NCI-H1694 (cell line): Measurements from ENCODE around the gene PARD6A.

Experiments used
- DNase-seq: peaks from one replicate; lab custom pipeline; 2025; lab: John Stamatoyannopoulos, UW

Gene PARD6A

DNA sequence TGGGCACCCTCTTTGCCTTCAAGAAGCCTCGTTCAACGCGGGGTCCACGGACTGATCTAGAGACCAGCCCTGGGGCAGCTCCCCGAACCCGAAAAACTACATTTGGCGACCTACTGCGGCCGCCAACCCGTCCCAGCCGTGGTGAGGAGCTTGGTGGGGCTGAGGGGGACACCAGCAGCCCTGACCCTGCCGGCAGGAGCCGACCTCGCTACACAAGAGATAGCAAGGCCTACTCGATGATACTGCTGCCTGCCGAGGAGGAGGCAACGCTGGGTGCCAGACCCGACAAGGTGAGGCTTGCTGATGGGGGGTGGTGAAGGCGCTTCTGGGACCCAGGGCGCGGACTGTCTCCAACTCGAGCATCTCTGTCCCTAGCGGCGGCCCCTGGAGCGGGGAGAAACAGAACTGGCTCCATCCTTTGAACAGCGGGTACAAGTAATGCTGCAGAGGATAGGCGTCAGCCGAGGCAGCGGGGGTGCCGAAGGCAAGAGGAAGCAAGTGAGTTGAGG is 6.3 kb upstream of the PARD6A start:
- no peak for DNase-seq

DNA sequence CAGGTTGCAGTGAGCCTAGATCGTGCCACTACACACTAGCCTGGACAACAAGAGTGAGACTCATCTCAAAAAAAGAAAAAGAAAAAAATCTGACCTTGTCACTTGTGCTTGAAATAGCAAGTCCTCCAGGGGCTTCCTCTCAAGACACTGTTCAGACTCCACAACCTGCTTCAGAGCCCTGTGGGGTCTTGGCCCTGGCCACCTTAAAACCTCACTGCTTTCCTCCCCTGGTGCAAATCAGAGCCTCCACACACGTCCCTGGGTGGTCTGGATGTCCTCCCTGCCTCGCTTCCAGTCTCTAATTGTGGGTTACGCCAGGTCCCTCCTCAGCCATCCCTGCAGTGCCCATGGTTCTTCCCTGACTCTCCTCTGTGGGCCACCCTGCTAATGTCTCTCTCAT is 5.4 kb upstream of the PARD6A start:
- DNase-seq: no peak

DNA sequence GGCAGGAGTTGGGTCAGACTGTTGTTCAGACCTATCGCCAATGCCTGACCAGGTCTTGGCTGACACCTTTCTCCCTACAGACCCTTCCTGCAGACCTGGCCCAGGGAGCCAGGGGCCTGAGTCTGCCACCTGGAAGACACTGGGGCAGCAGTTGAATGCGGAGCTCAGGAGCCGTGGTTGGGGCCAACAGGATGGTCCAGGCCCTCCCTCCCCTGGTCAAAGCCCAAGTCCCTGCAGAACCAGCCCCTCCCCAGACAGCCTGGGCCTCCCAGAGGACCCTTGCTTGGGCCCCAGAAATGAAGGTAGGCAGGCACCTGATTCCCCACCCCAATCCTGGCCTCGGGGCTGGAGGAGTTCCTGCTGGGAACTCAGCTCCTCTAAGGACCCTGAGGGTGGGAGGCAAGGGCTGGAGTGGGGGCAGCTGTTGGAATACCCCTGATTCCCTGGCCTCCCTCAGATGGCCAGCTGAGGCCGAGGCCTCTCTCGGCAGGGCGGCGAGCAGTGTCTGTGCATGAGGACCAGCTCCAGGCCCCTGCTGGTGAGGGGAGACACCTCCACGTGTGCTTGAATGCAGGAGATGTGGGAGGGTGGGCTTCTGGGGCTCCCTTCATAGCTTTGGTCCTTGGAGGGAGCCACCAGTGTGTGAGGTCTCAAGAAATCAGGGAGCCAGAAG is 4.3 kb upstream of the PARD6A start:
- DNase-seq: no peak

DNA sequence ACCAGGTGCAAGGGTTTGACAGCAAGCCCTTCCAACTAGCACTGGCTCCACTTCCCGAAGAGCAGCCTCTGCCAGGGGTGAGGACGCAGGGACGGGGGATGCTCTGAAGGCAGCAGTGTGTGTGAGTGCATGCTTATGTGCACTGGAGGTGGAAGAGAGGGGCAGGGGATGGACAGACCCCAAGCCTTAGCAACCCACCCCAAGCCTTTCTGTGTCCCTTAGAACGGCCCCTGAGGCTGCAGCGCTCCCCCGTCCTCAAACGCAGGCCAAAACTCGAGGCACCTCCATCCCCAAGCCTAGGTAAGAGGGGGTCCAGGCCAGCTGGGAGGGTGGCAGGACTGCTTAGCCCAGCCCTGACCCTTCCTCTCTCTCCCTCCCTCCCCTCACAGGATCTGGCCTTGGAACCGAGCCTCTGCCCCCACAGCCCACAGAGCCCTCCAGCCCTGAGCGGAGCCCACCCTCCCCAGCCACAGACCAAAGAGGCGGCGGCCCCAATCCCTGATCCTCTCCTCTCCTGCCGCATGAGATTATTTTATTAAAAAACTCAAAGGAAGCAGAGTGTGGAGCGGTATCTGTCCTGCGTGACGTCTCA is 3.6 kb upstream of the PARD6A start:
- no peak for DNase-seq

DNA sequence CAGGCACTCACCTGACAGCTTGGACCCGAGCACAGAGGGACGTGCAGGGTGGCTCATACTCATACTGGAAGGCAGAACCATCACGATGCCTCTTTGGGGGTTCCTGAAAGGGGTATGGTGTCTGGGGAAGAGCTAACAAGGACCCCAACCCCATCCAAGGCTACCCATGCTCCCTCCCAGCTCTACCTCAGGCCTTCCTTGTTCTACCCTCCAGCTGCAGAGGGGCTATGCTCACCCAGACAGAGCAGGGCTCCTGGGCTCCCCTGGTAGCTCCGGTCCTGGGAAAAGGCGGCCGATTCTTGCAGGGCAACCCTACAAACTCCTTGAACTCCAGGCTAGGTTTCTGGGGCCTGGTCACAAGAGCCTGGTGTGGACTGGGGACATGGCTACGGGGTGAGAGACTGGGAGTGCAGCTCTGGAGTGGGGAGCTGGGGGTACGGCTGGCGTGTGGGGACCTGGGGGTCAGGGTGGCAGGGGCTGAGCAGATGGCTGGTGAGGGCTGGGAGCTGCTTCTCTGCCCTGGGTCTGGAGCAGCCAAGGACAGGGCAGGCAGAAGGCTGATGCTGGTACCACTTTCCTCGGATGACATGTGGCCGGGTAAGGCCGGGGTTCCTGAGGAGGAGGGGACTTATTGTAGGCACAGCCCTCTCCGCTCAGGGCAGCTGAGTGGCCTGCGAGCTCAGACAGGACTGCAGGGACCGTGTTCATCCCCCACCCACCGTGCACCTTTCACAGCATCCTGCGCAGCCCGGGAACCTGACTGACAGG is 2.8 kb upstream of the PARD6A start:
- no peak for DNase-seq

DNA sequence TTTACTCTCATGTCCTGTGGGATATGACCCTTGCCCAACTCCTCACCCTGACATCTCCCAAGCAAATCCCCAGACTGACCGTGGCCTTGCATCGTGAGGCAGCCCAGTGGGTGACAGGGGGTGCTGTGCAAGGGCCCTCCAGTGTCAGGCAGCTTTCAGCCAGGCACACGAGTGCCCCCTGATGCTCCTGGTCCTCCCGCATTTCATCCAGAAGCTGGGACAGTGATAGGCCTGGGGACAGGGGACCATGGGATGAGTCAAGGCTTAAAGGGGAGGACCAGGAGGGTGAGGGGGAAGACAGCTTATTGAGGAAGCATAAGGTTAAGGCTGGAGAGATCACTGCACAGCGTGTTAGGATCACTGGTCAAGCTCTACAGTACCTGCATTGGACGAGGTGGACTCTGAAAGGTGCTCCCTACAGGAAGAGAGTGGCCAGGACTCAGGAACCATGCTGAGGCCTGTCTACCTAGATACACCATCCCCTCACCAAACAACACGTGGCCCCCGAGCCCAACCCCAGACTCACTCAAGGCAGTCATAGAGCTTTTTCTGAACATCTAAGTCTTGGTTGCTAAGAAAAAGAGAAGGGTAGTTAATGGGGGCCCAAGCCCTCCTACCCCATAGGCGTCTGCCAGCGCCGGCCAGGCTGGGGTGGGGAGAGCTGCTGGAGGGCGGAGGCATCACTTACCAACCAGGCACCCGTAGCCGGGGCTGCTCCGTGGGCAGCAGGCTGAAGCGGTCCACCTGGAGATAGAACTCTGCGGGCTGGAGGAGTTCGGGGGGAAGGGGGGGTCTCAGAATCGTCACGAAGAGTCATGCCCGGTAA is 1.7 kb upstream of the PARD6A start:
- no peak for DNase-seq

DNA sequence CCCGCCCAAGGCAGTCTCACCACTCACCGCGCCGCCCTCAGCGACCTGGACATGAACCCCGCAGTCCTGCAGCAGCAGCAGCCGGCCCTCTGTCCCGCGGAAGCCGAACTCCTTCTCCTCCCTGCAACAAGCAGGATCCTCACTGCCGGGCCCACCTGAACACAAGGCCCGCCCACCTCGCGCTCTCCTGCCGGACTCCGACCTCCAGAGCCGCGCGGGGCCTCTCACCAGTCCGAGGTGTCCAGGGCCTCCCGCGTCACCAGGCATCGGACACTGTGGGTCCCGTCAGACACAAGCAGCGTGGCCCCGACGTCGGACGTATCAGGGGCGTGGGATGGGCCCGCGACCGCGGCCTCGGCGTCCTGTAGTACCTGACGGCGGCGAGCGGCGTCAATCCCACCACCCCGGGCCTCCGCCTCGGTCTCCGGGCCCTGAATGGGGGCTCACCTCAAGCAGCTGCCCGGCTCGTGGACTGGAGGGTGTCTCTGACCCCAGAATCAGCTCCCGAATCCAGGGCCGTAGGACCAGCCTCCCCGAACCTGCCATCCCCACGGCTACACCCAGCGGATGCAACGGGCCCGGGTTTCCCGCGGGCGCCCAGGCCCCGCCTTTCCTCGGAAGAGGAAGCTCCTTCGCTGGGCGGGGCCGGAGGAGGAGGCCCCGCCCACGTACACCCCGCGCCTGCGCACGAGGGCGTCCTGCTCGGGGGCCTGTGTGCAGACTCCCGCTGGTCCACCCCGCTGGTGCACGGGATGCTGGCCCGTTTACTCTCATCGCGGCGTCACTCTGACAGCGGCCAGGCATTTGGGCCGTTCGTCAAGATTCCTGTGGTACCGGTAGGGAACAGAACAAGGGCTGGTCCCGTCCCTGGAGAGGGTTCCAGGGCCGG is 841 bp upstream of the PARD6A start, which contains the start of gene ACD:
ACD (minus strand) TSS at position 586 of the 889 bp plus-strand sequence; CDS start at position 546, 40 bp downstream.
- peak; percentile 74 for DNase-seq

DNA sequence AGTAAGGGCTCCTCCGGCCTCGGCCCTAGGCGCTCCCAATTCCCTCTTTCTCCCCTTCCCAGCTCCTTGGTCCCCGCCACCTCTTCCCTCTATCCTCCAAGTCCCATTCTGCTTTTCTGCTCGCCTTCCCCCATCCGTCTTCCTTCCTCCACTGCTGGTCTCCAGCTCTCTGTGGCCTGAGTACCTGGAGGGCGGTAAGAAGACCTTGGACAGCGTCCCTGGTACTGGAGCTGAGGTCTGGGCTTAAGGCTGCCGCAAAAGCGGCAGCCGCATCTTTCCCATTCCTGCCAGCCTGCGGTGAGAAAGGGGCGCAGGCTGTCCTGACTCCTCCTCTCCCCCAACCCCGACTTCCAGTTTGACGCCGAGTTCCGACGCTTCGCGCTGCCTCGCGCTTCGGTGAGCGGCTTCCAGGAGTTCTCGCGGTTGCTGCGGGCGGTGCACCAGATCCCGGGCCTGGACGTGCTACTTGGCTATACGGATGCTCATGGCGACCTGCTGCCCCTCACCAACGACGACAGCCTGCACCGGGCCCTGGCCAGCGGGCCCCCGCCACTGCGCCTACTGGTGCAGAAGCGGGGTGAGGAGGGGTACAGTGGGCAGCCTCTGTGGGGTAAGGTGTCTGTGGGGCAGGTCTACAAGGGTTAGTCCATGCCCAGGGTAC is 471 bp downstream of the PARD6A start:
- no peak for DNase-seq

DNA sequence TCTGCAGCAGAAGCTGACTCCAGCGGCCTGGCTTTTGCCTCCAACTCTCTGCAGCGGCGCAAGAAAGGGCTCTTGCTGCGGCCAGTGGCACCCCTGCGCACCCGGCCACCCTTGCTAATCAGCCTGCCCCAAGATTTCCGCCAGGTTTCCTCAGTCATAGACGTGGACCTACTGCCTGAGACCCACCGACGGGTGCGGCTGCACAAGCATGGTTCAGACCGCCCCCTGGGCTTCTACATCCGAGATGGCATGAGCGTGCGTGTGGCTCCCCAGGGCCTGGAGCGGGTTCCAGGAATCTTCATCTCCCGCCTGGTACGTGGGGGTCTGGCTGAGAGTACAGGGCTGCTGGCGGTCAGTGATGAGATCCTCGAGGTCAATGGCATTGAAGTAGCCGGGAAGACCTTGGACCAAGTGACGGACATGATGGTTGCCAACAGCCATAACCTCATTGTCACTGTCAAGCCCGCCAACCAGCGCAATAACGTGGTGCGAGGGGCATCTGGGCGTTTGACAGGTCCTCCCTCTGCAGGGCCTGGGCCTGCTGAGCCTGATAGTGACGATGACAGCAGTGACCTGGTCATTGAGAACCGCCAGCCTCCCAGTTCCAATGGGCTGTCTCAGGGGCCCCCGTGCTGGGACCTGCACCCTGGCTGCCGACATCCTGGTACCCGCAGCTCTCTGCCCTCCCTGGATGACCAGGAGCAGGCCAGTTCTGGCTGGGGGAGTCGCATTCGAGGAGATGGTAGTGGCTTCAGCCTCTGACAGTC is 1.3 kb downstream of the PARD6A start:
- DNase-seq: no peak

DNA sequence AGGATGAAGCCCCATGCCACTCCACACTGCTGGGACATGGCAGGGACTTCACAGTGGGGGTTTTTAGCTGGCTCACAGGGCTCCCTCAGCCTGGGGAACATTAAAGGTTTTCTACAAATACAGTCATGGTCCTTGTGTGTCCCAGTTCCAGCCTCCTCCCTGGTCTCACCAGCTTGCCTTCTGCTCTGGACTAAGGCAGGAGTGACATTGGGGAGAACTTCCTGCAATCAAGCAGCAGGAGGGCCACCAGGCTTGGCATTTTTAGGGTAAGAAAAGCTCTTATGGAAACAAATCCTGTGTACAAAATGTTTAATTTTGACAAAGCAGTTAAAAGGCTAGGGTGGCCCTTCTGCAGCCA is 1.9 kb downstream of the PARD6A start:
- DNase-seq: no peak

DNA sequence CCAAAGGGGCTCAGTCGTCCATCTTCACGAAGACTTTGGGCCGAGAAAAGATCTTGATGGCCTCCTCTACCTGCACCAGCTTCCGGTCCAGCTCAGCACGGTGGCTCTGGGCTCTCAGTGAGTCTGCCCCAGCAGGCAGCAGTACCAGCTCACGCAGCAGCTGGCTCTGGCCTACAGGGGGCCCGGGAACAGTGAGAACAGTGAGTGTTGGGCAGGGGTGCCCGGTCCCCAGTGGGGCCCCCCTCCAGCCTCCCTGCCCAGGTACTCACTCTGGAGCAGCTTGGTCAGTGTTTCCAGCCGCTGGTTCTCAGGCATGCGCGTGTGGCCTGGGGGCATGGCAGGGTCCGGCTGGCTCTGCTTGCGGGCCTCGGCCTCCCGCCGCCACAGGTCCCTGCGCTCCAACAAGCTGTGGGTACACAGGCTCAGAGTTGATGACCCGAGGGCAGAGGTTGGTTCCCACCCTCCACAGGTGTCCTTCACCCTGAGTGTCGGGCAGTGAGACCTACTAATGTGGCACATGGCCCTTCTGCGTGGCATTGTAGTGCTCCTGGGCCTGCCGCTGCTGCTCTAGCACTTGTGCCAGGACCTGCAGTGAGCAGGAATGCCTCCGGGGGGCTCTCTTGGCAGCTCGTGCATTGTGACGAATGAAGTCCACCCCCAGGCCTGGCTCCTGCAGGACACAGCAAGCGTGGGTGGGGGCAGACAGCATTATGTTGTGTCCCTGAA is 2.6 kb downstream of the PARD6A start:
- no peak for DNase-seq

DNA sequence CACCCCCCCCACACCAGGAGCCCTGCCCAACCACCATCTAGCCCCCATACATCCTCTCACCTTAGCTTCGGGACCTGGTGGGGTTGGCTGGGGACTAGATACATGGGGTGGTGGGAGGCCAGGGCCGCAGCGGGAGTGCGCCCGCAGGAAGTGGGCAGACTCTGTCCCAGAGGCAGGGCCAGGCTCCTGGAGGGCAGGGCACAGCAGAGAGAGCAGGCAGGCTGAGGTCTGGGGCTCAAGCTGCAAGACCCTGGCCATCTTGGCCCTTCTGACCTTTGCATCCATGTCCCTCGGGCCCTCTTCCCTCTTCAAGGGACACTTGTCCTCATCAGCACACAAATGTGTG is 3.1 kb downstream of the PARD6A start:
- no peak for DNase-seq

DNA sequence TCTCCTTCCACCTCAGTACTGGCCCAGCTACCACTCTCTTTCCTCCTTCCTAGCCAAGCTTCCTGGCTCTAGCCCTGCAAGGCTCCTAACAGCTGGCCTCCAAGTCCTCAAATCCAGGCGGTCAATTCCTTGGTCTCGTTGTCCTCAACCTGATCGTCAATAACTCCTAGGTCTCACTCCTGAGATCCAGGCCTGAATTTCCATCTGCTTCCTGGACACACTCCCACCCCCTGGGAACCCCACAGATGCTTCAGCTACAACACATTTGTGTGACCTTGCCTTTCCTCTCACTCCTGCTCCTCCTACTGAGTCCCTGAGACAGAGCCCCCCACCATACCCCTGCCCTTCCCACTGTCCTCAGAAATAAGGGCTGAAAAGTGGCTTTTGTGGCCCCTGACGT is 3.5 kb downstream of the PARD6A start:
- DNase-seq: no peak

DNA sequence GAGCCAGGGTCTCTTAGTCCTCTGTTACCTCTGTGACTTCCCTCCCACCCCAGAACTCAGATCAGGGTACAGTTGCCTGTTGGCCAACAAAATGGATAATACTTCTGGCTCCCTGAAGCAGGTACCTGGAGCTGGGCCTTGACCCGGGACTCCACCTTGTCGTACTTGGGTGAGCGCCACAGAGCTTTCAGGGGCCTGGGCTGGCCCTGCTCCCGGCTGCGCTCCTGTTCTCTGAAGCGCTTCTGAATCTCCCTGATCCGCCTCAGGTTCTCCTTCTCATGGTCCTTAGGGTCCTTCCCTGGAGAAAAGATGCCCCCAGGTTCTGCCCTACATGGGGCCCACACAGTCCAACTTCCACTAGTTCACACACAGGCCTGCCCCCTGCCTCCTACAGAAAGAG is 4.1 kb downstream of the PARD6A start:
- DNase-seq: no peak

DNA sequence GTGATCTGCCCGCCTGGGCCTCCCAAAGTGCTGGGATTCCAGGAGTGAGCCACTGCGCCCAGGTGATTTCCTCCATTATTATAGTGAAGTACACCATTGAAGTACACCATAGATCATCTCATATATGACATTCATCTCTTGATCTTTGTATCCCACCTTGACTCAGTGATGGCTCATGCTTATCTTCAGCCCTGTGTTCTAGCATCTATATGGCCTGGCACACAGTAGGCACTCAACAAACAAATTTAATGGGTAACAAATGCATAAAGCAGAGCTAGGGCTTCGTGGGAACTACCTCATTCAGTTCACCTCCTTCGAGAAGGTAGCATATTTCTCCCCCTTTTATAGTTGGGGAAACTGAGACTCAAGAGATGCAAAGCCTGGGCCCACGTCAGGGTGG is 4.8 kb downstream of the PARD6A start:
- DNase-seq: no peak

DNA sequence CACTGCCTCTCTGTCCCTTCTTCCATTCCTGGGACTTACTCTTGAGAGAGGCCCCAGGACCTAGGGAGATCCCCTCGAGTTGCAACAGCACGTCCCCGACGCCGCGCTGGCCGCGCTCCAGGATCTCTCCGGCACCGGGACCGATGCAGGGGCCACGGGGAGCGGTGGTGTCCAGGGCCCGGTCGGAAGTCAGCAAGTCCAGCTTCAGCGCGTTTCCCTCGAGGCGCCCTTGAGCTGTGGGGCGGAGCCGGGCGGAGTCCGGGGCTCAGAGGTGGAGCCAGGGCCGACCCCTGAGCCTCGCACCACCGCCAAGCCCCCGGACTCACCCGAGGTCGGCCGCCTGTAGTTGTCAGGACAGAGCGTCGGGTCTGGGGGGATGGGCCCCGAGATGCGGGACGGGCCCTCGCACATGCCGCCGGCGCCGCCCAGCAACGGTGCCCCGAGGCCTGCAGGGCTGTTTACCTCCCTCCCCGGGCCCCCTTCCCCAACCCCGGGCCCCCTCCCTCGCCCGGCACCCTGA is 5.3 kb downstream of the PARD6A start:
- no peak for DNase-seq

DNA sequence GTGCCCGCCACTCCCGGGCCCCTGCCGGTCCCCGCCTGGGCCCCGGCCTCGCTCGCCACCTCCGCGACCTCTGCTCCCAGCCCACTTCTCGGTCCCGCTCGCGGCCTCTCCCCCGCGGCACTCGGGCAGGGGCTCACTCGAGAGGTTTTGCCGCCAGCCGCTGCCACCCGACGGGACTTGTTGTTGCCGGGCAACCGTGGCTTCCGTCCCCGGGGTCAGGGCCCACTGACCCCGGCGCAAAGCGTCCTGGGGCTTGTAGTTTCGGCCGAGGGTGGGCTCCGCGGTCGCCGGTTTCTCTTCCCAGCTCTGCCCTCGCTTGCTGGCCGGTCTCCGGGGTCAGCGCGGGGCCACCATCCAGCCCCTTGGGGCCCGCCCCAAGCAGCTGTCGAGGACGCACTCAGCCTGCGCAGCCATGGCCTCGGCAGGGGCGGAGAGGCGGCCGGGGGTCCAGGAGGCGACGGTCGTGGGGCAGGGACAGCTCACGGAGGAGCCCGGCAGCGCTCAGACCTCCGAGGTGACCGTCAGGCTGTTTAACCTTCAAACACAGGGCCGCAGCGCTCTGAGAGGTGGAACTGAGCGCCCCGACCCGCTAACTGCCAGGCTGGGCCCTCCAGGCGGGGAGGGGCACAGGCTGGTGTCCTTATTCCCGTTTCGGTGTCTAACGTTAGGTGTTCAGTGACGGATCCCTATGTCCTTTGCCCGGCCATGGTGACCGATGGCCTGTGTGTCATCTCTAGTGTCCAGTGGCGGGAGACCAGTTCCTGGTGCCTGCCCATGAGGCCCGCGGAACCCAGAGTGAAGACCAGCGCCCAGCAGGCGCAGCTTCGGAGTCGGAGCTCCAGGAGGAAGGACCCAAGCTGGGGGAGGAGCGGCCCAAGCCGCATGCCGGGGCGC is 6.0 kb downstream of the PARD6A start, which contains the start of the genes C16orf86 and ENKD1:
C16orf86 (plus strand) TSS at position 256 of the 894 bp plus-strand sequence; CDS start at position 413, 157 bp downstream.
ENKD1 (minus strand) TSS at position 192 of the 894 bp plus-strand sequence. CDS start 308 bp downstream, outside the sequence.
- peak; percentile 48 for DNase-seq

DNA sequence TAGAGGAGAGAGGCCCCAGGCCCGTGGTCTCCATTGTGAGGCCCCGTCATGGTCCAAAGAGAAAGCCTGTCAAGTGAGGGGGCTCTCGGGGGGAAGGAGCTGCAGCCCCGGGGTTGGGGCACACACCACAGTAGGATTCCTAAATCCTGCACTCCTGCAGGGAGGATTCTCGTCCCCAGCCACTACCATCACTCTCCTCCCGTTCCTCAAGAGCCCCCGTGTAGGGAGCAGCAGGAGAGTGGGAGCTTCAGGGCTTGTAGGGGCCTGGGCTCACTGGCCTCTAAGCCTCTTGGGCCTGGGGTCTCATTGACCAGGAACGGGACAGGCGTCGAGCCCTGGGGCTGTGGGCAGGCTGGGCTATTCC is 6.7 kb downstream of the PARD6A start:
- DNase-seq: no peak
